GM12864 (cell line): ENCODE results near the gene RRN3.

ENCODE experiments used
- DNase-seq: peaks from one replicate; pipeline ENCODE4 v3.0.0-alpha.2; 2011; ENCODE audit warnings: low read depth
- H3K4me3 ChIP-seq: 2 replicates; pipeline ENCODE4 v1.5.1; 2011; ENCODE audit warnings: mild to moderate bottlenecking, low read depth, low read length, control low read depth
- TF ChIP-seq, protein P1 (sequence below): IDR thresholded peaks from 2 replicates; pipeline ENCODE4 v1.5.1; 2011; ENCODE audit warnings: low read depth, mild to moderate bottlenecking, moderate library complexity, low read length, control low read depth, inconsistent platforms; ENCODE audit errors: missing control alignments

Gene RRN3

DNA sequence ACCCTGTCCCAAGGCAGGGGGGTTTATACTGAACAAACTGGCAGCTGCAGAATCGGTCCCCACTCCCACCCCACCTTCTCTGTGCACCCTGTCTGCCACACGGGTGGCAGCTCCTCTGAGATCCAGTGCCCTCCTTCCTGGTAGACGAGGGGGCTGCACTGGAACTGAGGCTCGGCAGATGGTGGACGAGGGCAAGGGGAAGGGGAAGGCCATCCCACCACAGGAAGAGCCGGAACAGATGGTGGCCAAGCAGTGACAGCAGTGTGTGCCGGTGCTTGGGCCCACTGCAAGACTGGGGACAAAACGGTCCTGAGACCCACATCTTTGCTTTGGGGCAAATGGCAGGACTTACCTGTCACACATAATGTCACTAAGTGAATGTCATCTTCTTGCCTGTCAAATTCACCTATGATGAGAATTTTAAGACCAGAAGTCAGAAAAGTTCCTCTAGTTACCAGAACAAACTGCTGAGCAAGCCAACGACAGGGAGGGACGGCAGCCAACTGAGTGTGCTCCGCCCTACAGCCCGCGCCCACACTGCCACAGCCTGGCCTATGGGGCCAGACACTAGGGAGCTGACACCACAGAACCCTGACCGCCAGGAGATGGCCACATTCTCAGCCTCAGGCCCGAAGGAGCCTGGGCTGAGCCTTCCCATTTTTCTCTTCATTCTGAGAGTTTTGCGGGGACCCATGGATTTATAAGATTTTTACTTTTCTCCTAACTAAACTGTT, 52.6 kb downstream of the RRN3 start:
- DNase-seq = no peak
- TF ChIP-seq, protein P1, sequence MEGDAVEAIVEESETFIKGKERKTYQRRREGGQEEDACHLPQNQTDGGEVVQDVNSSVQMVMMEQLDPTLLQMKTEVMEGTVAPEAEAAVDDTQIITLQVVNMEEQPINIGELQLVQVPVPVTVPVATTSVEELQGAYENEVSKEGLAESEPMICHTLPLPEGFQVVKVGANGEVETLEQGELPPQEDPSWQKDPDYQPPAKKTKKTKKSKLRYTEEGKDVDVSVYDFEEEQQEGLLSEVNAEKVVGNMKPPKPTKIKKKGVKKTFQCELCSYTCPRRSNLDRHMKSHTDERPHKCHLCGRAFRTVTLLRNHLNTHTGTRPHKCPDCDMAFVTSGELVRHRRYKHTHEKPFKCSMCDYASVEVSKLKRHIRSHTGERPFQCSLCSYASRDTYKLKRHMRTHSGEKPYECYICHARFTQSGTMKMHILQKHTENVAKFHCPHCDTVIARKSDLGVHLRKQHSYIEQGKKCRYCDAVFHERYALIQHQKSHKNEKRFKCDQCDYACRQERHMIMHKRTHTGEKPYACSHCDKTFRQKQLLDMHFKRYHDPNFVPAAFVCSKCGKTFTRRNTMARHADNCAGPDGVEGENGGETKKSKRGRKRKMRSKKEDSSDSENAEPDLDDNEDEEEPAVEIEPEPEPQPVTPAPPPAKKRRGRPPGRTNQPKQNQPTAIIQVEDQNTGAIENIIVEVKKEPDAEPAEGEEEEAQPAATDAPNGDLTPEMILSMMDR = no peak
- no peak overlapping the region for H3K4me3 ChIP-seq

DNA sequence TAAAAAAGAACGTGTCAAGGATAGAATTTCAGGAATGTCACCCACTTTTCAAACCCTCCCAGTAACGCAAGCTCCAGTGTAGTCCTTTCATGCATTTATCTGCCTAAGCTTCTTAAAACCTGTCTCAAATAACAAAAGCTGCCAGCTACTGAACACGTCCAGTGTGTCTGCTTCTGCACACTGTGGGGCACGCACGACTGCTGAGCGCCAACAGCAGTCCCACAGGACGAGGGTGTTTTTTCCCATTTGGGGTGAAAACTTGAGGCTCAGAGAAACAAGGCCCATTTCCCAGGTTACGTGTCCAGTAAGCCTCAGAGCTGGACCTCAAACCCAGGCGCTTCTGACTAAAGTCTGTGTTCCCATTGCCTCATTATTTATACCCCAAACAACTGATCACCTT, 55.4 kb downstream of the RRN3 start:
- H3K4me3 ChIP-seq = no peak overlapping the region
- TF ChIP-seq, protein P1 = no peak
- no peak for DNase-seq

DNA sequence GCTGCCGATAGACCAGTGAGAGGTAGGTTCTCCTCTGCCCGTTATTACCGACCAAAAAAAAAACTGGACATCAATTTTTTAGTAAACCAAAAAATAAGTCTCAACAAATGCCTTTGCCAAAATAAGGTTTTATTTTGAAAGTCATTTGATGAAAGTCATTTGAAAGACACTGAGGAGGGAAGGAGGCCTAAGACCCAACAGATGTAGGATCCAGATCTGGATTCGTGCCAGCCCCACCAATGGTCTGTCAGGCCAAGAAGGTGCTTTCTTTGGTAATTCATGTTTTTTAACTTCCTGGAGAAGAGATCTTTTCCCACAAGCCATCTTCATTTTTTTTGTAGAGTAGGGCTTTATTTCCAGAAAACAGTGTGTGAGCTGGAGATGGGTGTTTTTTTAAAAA, 56.3 kb downstream of the RRN3 start:
- DNase-seq = no peak
- no peak overlapping the region for H3K4me3 ChIP-seq
- TF ChIP-seq, protein P1 = no peak

DNA sequence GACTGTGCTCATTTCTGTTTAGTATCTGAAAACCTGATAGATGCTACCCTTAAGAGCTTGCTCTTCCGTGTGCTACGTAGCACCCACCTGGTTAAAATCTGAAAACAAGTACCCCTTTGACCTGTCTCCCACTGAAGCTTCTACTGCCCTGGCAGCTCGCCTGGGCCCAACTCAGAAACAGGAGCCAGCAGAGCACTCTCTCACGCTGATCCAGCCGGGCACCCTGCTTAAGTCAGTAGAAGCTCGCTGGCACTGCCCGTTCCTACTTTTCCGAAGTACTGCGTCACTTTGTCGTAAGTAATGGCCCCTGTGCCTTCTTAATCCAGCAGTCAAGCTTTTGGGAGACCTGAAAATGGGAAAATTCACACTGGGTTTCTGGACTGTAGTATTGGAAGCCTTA, 57.1 kb downstream of the RRN3 start:
- no peak for DNase-seq
- H3K4me3 ChIP-seq = no peak overlapping the region
- TF ChIP-seq, protein P1 = no peak

DNA sequence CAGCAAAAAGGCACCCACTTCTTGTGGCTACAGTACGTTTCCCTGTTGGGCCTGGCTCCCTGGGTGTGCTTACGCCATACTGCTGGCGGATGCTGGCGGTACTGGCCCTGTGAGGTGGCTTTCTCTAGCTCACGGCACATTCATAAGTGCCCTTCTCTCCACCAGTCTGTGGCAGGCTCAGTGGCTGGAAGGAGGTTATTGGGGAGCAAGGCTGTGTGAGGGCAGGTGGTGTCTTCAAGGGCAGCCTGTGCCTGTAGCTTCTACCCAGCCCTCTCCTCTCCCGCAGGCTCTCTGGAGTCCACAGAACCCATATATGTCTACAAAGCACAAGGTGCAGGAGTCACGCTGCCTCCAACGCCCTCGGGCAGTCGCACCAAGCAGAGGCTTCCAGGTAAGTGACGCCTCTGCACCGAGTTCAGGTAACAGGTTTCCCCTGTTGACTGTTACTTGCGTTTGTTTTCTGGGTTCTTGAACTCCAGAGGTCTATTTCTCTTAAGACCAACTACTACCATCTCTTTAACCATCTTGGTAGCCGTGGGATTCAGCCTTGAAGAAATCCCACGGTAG, 58.8 kb downstream of the RRN3 start:
- H3K4me3 ChIP-seq = no peak overlapping the region
- no peak for DNase-seq
- TF ChIP-seq, protein P1 = no peak

DNA sequence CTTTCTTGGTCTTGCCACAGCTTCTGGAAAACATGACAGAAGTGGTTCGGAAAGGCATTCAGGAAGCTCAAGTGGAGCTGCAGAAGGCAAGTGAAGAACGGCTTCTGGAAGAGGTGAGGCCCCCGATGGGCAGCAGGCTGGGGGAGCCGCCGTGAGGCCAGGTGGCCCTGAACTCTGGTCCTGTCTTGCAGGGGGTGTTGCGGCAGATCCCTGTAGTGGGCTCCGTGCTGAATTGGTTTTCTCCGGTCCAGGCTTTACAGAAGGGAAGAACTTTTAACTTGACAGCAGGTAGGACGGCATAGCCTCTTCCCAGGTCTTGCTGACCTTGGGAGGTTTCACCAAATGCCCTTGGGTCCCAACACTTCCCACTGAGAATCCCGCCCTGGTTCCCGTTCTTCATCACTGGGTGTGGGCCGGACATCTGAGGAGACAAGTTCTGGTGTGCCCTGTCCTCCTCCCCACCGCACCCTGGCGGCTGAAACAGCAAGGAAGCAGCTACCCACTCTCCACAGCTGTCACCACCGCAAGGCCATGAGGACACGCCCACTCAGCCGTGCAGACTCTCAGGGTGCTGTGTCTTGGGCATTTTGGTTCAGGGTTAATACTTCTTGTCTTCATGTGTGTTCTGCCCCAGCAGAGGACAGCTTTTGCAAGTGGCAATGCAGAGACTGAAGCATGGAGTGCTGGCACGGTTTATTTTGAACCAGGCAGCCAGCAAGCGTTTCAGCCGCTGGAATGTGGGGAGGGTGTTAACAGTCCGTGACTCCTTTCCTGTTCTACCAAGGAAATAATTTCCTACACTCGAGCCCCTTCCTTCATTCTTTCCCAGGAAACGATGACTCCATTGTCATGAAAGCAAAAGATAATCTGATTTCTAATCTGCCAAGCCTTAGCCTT, 59.6 kb downstream of the RRN3 start:
- no peak for DNase-seq
- no peak overlapping the region for H3K4me3 ChIP-seq
- TF ChIP-seq, protein P1 = no peak
